Type B pancreatic cell (in vitro differentiated cells): ENCODE data around the gene ERC1. TPM values are rescaled to one million over a fixed set of nuclear protein-coding genes. Genes with fewer than 3 reads are reported as not detected.

Experiments used
- DNase-seq: peaks from one replicate; pipeline ENCODE4 v3.0.0; 2021; ENCODE audit warnings: mixed read lengths; ENCODE audit not compliant: unreplicated experiment; ENCODE audit errors: extremely low spot score
- H3K27ac Mint-ChIP-seq: 2 replicates; pipeline ENCODE4 v1.8.0; 2021; ENCODE audit warnings: mild to moderate bottlenecking, mixed read lengths
- H3K27me3 Mint-ChIP-seq: 2 replicates; pipeline ENCODE4 v1.8.0; 2021; ENCODE audit warnings: mixed read lengths
- H3K36me3 Mint-ChIP-seq: 2 replicates; pipeline ENCODE4 v1.8.0; 2021; ENCODE audit warnings: mixed read lengths
- H3K4me1 Mint-ChIP-seq: one replicate; pipeline ENCODE4 v1.8.0; 2021; ENCODE audit warnings: mixed read lengths; ENCODE audit not compliant: unreplicated experiment
- H3K4me3 Mint-ChIP-seq: 2 replicates; pipeline ENCODE4 v1.8.0; 2021; ENCODE audit warnings: mild to moderate bottlenecking, mixed read lengths
- H3K9me3 Mint-ChIP-seq: 2 replicates; pipeline ENCODE4 v1.8.0; 2021; ENCODE audit warnings: mixed read lengths
- CTCF ChIP-seq: fragments of 200-600 bp; sonication (generic); conservative IDR thresholded peaks from 2 replicates; pipeline ENCODE4 v1.5.0; 2021; ENCODE audit warnings: antibody characterized with exemption, mild to moderate bottlenecking
- total RNA-seq: library from RNA; stranded (reverse); gene quantifications from 2 replicates; pipeline ENCODE4 v1.2.1, GENCODE V29; 2021; ENCODE audit warnings: low replicate concordance

ERC1 gene
- total RNA-seq, 1 donor from 2014 or later: 62.8 TPM

- Mint-ChIP-seq H3K36me3 (peaks cover 13% of the 10 kb centered on the region), H3K4me3 (no peak overlapping the region), H3K9me3 (no peaks in the 10 kb centered on the region), H3K27me3 (no peaks in the 10 kb centered on the region), H3K27ac (no peak overlapping the region), H3K4me1 (no peaks in the 10 kb centered on the region)
- no peak for TF ChIP-seq CTCF
- DNase-seq: no peak
Observed at GRCh38 chr12:971991-972390, 19.0 kb upstream of the ERC1 start.

GRCh38 chr12:974271-974862, 16.7 kb upstream of the ERC1 start:
- Mint-ChIP-seq H3K9me3 (no peaks in the 10 kb centered on the region), H3K4me1 (no peaks in the 10 kb centered on the region), H3K27me3 (no peaks in the 10 kb centered on the region), H3K27ac (peak overlapping the region; percentile 27), H3K36me3 (peaks cover 18% of the 10 kb centered on the region), H3K4me3 (no peak overlapping the region)
- no peak for TF ChIP-seq CTCF
- DNase-seq: no peak

GRCh38 chr12:976644-977043, 14.4 kb upstream of the ERC1 start:
- Mint-ChIP-seq H3K9me3 (no peaks in the 10 kb centered on the region), H3K27me3 (no peaks in the 10 kb centered on the region), H3K27ac (no peak overlapping the region), H3K36me3 (peaks cover 18% of the 10 kb centered on the region), H3K4me3 (no peak overlapping the region), H3K4me1 (no peaks in the 10 kb centered on the region)
- DNase-seq: no peak
- no peak for TF ChIP-seq CTCF

GRCh38 chr12:977156-977555, 13.9 kb upstream of the ERC1 start:
- H3K36me3 Mint-ChIP-seq: peaks cover 15% of the 10 kb centered on the region
- H3K4me3 Mint-ChIP-seq: no peak overlapping the region
- no peak for TF ChIP-seq CTCF
- no peaks in the 10 kb centered on the region for H3K9me3 Mint-ChIP-seq
- no peaks in the 10 kb centered on the region for H3K4me1 Mint-ChIP-seq
- no peaks in the 10 kb centered on the region for H3K27me3 Mint-ChIP-seq
- H3K27ac Mint-ChIP-seq: peak overlapping the region; percentile 60
- no peak for DNase-seq

- Mint-ChIP-seq H3K9me3 (no peaks in the 10 kb centered on the region), H3K27me3 (no peaks in the 10 kb centered on the region), H3K27ac (no peak overlapping the region), H3K36me3 (peaks cover 9% of the 10 kb centered on the region), H3K4me1 (no peaks in the 10 kb centered on the region), H3K4me3 (no peak overlapping the region)
- no peak for DNase-seq
- no peak for TF ChIP-seq CTCF
Observed at GRCh38 chr12:979349-979748, 11.7 kb upstream of the ERC1 start.
